A172 (cell line): ENCODE results near the gene CAMTA1. TPM values are rescaled to one million over a fixed set of nuclear protein-coding genes. Genes with fewer than 3 reads are reported as not detected.

Source experiments
- DNase-seq: peaks from one replicate; pipeline ENCODE4 v3.0.0-alpha.2; 2015; ENCODE audit warnings: low spot score
- total RNA-seq: library from RNA; depleted of rRNA; stranded (reverse); fragments of >200 nt; shearing (Covaris generic); gene quantifications from 2 replicates; pipeline ENCODE4 v1.2.3, GENCODE V29; 2014

CAMTA1 gene
- total RNA-seq, 1 experiment from 2014 or later: 97.5 TPM

DNA sequence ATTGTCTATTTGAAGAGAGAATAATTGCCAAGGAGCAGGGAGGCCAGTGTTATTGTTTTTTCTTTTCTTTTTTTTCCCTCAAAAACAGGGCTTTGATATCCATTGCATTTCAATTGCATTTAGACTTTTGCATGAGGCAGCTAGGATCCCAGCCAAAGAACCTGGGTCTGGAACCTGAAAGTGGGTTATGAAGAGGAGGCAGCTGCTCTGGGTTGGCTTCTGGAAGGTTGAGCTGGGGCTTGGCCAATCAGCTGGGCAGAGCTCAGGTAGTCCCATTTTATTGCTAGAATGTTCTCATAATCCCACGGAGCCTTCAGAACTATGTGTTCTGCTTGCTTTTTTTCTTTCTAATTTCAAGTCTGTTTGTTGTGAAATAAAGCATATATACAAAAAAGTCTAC is 218.9 kb downstream of the CAMTA1 start:
- no peak for DNase-seq

DNA sequence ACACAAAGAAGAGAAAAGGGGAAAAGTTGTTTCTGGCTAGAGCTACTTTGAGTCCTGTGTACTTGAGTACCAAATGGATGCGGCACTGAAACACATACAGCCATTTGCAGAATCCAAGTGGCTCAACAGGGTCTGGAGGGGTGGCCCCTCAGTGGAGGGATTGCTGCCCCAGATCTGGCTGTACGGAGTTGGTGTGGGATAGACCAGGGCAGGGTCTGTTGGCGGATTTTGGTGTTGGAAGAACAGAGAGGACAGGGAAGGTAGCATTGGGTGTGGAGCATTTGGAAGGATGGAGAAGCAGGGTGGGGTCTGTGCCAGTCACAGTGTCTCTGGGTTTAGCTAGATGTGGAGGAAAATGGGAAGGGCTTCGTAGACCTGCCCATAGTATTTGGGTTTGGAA is 220.5 kb downstream of the CAMTA1 start:
- DNase-seq: no peak

DNA sequence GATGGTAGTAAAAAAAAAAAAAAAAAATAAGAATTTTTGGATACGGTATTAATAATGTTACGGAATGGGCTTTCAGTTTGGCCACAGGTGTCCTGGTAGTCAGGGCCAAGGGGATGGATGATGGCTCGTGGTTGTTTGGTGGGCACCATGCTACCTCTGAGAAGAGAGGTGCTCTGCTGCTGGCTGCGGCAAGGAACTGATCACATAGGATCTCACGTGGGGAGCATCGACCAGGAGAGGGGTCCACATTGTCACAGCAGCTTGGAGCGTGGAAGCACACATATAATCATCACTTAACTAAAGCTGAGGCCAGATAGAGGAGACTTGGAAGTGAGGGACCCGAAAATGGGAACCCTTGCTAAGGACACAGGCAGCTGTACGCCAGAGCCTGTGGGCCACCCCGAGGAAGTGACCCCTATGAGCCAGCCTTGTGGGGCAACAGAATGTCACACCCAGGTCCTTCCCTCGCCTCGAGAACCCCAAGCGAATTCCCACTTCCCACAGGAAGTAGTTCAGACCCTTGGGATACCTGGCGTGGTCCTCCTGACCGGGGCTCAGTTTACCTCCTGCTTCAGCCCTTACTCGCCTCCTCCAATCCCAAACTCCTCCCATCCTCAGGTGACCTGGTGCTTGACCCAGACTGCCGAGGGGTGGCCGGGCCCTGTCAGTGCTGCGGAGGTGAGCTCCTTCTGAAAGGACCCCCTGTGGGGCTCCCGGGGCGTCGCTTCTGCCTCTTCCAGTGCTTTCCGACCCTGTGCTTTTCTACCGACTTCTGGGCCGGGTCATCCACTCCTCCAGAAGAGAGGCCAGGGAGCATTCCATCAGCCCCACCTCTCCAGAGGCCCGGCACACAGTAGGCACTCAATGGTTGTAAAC is 222.0 kb downstream of the CAMTA1 start:
- no peak for DNase-seq

DNA sequence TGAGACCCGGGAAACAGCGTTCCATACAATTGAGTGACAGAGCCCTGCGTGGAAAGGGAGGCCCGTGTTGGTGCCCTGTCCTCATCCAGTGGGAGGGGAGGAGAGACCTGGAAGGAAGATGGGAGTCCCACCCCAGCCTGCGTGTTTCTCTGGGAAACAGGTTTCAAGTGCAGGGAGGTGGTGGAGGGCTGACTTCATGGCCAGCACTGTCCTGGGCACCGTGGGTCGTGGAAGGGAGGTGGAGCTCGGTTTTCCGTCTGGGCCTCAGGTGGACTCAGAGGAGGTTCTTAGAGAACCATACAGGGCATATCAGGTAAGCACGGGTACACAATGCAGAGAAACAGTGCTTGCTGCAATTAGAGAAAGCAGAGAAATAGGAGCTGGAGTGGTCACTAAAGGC is 222.6 kb downstream of the CAMTA1 start:
- DNase-seq: no peak

DNA sequence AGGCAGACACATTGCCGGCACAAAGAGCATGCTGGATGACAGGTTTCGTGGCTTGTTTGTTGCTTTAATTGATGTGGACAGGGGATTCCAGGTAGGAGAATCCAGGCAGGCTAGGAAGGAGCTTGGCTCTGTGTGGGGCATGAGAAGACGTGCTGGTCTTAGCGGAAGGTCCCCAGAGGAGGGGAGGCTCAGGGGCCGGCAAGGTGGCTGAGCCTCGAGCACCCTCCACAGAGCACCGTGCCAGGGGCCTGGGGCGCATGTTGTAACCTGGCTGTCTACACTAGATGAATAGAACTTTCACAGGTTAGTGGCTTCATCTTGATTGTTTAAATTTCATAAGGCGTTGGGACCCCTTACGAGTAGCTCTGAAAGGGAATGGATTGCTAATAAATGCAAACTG is 223.1 kb downstream of the CAMTA1 start:
- DNase-seq: no peak

DNA sequence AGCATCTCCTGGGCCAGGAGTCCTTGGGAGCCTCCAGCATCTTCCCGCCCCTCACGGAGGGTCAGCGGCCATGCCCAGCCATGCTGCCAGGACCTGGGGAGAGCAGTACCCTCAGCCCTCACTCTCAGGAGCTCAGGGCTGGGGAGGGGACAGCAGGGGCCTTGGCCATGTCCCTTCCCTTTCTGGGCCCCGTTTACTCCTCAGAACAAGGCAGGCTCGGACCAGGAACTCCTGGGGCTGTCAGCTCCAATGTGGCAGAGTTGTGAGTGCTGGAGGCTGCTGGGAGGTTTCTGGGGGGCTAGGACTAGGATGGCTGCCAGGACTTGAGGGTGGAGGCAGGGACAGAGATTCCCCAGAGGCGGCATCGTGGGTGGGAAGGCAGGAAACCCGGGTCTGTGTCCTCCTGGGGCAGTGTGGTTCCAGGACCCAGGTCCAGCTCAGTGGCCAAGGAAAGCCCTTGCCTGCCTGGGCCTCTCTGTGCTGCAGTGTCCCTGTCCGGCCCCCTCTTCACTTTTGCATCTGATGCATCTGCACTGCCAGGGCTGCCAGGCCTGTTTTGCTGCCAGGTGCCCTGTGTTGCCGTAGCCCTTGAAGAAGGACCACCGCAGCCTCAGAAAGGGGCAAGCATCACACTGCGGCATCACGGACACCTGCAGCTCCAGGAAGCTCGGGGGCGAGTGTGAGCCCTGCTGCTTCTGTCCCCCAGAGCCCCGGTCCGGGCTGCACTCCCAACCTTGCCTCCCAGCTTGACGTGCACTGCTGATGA is 223.9 kb downstream of the CAMTA1 start:
- no peak for DNase-seq

DNA sequence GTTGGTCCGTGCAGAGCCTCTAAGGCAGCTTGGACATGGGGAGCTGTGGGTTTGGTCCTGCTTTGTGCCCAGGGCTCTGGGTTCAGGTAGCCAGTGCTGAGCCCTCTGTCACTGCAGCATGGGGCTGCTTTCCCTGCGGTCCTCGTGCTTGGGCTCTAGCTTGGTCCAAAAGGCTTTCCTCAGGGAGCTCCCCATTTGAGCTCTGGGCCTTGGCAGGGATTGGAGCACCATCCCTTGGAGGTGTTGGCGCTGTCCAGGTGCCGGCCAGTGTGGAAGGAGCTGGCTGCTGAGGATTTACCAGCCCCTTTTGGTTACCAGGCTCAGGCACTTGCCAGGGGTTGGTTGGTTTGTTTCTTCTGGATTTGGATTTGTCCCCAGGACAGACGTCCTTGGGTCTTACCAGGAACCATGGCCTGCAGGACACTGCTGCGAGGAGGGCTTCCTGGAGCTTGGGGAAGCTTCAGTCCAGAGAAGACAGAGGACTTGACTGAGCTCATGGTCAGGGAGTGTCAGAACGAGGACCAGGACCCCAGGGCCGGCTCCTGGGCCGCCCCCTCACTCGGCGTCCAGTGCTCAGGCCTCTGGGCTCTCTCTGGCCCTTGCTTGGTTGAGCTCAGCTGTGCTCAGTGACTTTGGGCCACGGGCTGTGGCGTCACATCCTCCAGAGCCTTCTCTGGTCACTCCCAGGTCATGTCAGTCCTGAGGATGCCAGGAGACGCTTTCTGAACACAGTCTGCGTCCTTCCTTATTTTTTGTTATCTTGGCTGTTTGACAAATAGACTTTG is 224.7 kb downstream of the CAMTA1 start:
- DNase-seq: no peak

DNA sequence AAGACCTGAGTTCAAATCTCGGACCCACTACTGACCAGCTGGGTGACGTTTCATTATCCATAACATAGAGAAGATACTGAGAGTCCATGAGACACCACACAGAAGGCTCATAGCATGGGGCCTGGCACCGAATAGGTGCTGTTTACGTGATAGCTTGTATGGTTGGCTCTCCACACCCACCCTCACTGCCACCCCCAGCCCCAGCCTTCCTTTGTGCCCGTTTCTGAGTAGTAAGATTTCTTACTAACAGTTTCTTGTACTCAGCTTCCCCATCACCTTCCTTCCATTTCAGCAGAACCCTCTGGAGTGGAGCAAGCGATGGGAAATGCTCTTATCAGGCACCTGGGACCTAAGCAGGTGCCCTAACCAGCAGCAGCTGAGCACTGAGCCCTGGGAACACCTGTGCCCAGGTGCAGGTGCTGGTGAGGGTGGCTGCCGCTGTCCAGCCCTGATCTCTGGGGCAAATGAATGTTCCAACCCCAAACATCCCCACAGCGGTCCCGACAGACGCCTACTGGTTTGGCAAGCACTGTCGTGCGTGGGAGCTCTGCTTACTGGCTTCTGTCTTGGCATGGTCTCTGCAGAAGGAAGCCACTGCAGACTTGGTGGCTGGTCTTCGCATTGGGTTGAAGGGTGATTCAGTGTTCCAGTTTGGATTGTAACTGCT is 225.4 kb downstream of the CAMTA1 start:
- DNase-seq: no peak

DNA sequence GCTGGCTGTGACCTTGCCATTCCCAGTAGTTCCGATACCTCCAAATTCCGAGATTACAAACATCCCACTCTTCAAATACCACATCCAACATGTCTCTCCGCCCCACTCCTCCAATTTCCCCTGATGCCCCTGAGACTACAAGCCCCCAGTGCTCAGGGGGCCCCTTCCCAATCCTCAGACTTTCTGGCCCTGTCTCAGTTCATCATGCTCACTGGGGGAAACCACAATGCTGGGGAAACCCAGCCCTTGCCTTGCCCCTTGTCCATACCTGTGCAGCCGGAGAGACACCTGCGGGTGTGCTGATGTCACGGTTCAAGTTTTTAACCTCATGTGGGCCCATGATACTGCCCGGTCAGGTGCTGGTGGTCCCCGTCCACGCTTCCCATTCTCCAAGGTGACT is 226.6 kb downstream of the CAMTA1 start:
- DNase-seq: no peak

DNA sequence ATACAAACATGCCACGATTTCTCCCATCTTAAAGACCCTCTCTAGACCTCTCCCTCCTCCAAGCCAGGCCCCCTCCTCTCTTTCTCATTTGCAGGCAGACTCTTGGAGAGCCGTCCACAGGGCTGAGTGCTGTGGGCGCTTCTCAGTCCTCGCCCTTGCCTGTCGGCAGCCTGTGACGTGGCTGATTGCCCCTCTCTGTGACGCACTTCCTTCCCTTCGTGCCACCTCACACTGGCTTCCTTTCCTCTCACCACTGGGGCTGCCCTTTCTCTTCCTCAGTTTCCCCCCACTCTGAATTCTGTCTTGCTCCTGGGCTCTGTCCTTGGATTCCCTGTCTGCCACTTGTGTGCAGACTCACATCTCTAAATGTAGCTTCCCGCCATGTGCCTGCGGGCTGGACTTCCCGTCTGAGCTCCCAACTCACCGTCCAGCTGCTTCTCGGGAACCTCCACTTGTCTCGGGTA is 227.2 kb downstream of the CAMTA1 start:
- DNase-seq: no peak

DNA sequence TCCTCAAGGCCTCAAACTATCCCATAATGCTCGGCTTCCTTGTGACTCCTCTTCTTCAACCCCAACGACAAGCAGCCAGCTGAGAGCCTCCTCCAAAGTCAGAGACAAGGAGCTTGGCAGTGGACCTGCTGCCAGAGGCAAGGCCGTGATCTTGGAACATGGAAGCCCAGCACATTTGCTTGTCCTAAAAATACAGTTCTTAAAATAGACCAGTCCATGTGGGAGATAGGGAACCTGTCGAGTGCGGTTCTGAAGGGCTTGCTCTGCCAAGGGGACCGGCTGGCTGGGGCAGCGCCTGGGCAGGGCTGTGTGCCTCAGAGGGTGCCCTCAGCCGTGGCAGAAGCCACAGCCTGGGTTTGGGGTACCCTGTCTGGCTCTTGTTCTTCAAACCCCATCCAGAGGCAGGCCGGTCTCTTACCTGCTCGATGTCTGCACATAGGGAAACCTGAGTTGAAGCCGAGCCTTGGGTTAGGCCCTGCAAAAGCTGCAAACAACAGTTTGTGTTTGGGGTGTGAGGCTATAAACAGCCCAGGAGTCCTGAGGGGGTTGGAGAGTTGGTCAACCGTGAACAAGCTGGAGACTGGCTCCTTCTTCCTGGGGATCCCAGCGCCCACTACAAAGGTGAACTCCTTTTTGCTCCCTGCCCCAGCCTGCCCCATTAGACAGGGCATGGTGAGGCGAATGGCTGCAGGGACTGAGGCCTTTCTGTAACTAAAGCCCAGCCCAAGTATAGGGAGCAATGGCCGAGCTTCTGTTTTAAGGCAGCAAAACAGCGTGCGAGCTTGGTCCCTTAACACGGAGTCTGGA is 228.8 kb downstream of the CAMTA1 start:
- DNase-seq: no peak

DNA sequence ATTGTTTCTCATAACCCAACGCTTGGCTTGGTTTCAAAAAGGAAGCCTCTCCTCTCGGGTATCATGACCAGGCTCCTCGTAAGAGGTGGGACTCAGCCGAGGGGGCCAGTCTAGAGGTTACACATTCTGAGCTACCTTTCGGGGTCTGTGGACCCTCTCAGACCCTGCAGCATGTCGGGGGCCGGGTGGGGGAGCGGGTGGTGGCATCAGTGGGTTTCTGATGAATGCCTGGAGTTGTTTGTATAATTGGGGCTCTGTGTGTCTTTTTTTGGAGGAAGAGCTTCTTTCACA is 229.3 kb downstream of the CAMTA1 start:
- no peak for DNase-seq

DNA sequence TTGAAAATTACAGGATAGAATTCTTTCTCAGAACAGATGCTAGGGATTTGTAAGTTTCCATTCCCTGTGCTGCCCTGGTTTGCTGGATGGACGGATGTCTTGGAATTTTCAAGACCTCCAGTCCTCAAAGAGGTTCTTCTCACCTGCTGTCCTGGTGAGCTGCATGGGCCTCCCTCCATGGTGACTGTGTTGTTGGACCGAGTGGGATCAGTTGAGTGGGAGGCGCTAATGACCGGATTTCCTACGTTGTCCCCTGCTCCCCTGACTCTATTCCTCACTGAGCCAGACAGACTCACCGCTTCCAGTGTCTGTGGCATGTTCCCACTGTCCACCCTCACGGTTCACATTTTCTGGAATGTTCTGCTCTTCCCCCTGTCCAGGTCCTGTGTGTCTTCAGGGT is 229.8 kb downstream of the CAMTA1 start:
- no peak for DNase-seq

DNA sequence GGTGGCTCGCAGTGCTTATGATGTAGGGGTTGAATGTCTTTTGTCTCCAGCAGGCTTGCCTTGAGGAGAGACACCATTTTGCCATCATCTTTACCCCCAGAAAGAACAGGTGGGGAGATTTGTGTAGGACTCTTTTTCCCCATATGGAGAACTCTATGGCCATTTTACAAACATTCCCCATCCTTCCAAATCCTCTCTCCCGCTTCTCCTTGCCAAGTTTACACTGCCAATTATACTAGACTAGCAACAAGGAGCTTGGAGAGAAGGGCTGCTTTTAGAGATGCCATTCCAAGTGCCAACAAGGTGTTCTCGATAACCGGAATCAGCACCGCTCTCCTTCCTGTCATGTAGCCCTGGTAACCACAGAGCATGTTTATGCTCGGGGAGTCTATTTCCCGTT is 233.1 kb downstream of the CAMTA1 start:
- no peak for DNase-seq

DNA sequence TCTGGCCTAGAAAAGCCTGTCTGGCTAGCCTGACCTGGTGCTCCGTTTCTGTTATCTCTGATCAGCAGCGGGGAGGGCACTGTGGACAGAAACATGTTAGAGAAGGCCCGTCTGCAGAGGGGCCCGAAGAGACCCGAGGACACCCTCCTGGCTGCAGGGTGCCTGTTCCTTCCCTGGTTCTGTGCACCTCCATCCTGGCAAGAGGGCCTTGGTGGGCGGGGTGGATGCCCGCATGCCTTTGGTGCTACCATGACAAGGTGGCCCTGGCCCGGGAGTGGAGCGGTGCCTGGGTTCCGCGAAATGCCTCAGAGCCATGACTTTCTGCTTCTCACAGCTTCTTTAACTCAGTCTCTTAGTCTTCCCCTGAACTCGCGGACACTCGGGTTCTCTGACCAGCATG is 233.6 kb downstream of the CAMTA1 start:
- no peak for DNase-seq

DNA sequence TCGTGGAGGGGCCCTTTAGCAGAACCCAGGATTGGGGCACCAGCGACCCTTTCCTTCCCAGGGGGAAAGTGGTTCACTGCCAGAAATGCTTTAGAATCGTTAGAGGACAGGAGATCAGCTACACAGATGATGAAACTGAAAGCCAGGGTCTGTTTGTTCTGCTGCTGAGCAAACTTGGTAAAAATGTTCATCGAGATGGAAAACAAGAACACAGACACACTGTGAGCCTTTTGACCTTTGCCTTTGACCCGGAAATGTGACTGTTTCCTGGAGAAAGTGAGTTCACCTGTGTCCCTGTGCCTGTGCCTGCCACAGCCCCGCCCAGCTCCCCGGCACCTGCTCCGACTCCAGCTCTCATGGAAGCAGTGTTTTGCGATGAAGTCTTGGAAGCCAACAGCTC is 234.3 kb downstream of the CAMTA1 start:
- DNase-seq: no peak

DNA sequence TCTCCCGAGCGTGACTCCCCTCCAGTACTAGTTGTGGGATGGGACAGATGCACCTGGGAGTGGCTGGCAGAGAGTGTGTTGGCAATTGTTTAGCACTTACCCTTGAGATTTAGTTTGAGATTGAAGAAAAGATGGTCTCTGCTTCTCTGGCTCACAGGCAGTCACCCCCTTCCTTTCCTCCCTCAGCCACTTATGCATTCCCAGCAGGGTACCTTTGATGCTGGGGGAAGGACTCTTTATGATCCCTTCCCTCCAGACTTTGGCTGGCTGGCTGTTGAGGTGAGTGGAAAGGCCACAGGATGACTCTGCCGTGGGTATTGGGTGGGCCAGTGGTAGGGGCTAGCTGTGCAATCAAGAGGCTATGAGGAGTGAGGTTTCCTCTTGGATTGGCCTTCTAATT is 236.8 kb downstream of the CAMTA1 start:
- no peak for DNase-seq

DNA sequence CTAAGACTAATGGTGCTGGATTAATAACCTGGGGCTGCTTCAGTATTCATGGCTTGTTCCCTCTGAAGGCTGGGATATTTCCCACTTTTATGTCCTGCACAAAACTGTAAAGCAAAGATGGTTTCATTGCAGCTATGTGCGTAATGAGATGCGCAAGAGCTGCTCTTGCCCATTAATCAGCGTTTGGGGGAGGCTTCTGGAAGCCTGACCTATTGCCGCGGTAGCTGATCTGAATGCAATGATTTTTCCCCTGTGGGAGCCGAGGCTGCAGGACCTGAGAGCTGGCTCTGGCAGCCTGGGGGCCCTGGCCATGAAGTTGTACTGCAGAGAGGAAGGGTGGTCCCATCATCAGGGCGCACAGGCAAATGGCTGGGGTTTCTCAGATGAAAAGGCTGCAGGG is 239.8 kb downstream of the CAMTA1 start:
- no peak for DNase-seq

DNA sequence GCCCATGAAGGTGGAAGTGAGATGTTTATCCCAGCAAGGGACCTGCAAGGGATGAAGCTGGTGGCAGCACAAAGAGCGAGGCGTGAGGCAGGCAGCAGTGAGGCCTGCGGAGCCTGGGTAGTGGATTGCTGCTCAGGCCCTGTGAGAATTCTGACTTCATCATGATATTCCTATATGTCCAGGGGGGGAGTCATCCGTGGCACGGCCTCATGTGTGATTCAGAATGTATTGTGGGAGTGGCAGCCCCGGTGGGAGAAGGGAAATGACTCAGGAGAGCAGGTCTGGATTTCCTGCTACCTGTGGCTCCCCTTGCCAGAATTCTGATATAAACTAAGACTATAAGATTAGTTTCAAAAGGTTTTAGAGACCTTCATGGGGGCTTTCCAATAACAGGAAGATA is 240.9 kb downstream of the CAMTA1 start:
- peak; percentile 36 for DNase-seq

DNA sequence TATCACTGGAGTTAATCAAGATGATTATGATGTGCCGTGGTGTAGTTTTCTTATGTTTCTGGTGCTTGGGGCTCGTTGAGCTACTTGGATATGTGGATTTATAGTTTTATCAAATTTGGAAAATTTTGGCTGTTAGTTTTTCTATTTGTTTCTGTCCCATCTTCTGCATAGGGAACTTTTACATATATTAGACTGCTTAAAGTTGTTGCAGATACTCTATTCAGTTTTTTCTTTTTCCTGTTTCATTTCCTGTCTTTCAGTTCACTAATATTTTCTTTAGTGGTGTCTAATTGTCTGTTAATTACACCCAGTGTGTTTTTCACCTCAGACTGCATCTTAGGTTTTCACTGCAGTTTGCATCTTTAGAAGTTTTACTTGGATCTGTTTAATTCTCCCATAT is 247.7 kb downstream of the CAMTA1 start:
- no peak for DNase-seq

DNA sequence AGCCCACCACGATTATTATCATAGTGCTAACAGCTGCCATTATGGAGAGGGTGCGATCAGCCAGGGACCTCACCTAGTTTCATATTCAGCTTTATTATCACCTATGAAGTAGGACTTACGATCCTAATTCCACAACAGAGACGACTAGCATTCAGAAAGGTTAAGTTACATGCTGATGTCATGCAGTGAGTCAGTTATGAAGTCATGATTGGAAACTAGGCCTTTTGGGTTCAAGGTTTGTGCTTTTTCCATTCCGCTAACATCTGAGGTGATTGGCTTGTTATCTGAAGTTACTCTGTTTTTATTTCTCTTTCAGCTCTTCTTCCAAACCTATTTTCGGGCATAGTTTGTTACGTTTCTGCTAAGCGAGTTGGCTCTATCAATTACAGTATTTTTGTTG is 251.1 kb downstream of the CAMTA1 start:
- no peak for DNase-seq
